Activated naive CD8-positive, alpha-beta T cell treated with anti-CD3 and anti-CD28 coated beads for 36 hours (primary cell): ENCODE results near the gene THAP7. TPM values are rescaled to one million over a fixed set of nuclear protein-coding genes. Genes with fewer than 3 reads are reported as not detected.

Experiments
- DNase-seq: peaks from one replicate; pipeline ENCODE4 v3.0.0; 2021
- H3K27ac Mint-ChIP-seq: one replicate; pipeline ENCODE4 v1.8.0; 2022; ENCODE audit warnings: mild to moderate bottlenecking, moderate library complexity, mixed read lengths
- H3K27me3 Mint-ChIP-seq: one replicate; pipeline ENCODE4 v1.8.0; 2022; ENCODE audit warnings: mild to moderate bottlenecking, mixed read lengths
- H3K36me3 Mint-ChIP-seq: one replicate; pipeline ENCODE4 v1.8.0; 2021; ENCODE audit warnings: mild to moderate bottlenecking, mixed read lengths
- H3K4me1 Mint-ChIP-seq: one replicate; pipeline ENCODE4 v1.8.0; 2021; ENCODE audit warnings: mixed read lengths
- H3K4me3 Mint-ChIP-seq: one replicate; pipeline ENCODE4 v1.8.0; 2022; ENCODE audit warnings: mild to moderate bottlenecking, moderate library complexity, mixed read lengths
- H3K9me3 Mint-ChIP-seq: one replicate; pipeline ENCODE4 v1.8.0; 2022; ENCODE audit warnings: mixed read lengths
- total RNA-seq, 2 experiments: library from RNA; stranded (reverse); gene quantifications; one replicate each; pipeline ENCODE4 v1.2.3, GENCODE V29; 2021

Gene THAP7
- total RNA-seq, 2 experiments from 2014 or later: 34.3 to 34.5 TPM

- Mint-ChIP-seq H3K36me3 (peaks cover 1% of the 10 kb centered on the region), H3K27me3 (no peaks in the 10 kb centered on the region), H3K9me3 (peaks cover 7% of the 10 kb centered on the region), H3K4me3 (peak within 1 kb of the TSS; percentile 98), H3K27ac (peak within 1 kb of the TSS; percentile 88), H3K4me1 (peaks cover 33% of the 10 kb centered on the region)
- DNase-seq: peak; percentile 81
Measured at GRCh38 chr22:20981787-20982562, 19.9 kb downstream of the THAP7 start, which contains the start of gene LZTR1. Gene LZTR1, plus strand, starts transcription at chr22:20982297. Its CDS starts 75 bp downstream, at chr22:20982372.

- H3K9me3 Mint-ChIP-seq: peaks cover 7% of the 10 kb centered on the region
- peak overlapping the region; percentile 98 for H3K4me3 Mint-ChIP-seq
- H3K36me3 Mint-ChIP-seq: peaks cover 1% of the 10 kb centered on the region
- H3K27me3 Mint-ChIP-seq: no peaks in the 10 kb centered on the region
- peaks cover 33% of the 10 kb centered on the region for H3K4me1 Mint-ChIP-seq
- no peak for DNase-seq
- peak overlapping the region; percentile 88 for H3K27ac Mint-ChIP-seq
Measured at GRCh38 chr22:20980938-20981722, 20.8 kb downstream of the THAP7 start.

GRCh38 chr22:20980523-20980922, 21.4 kb downstream of the THAP7 start:
- Mint-ChIP-seq H3K9me3 (peaks cover 7% of the 10 kb centered on the region), H3K4me3 (peak overlapping the region; percentile 98), H3K36me3 (peaks cover 1% of the 10 kb centered on the region), H3K27me3 (no peaks in the 10 kb centered on the region), H3K4me1 (peaks cover 33% of the 10 kb centered on the region), H3K27ac (no peak overlapping the region)
- DNase-seq: no peak

- Mint-ChIP-seq H3K9me3 (peaks cover 7% of the 10 kb centered on the region), H3K4me3 (peak overlapping the region; percentile 43), H3K27me3 (no peaks in the 10 kb centered on the region), H3K4me1 (peaks cover 33% of the 10 kb centered on the region), H3K27ac (no peak overlapping the region), H3K36me3 (peaks cover 1% of the 10 kb centered on the region)
- DNase-seq: no peak
Measured at GRCh38 chr22:20979940-20980453, 21.9 kb downstream of the THAP7 start.

- Mint-ChIP-seq H3K27me3 (no peaks in the 10 kb centered on the region), H3K4me3 (peak overlapping the region; percentile 69), H3K4me1 (peaks cover 33% of the 10 kb centered on the region), H3K9me3 (peaks cover 7% of the 10 kb centered on the region), H3K27ac (peak overlapping the region; percentile 78), H3K36me3 (peaks cover 1% of the 10 kb centered on the region)
- DNase-seq: peak; percentile 78
Measured at GRCh38 chr22:20979243-20979809, 22.6 kb downstream of the THAP7 start.

GRCh38 chr22:20978419-20978818, 23.5 kb downstream of the THAP7 start:
- Mint-ChIP-seq H3K36me3 (peaks cover 1% of the 10 kb centered on the region), H3K27ac (no peak overlapping the region), H3K4me1 (peaks cover 29% of the 10 kb centered on the region), H3K27me3 (no peaks in the 10 kb centered on the region), H3K4me3 (no peak overlapping the region), H3K9me3 (peaks cover 7% of the 10 kb centered on the region)
- no peak for DNase-seq

GRCh38 chr22:20977516-20978170, 24.3 kb downstream of the THAP7 start:
- Mint-ChIP-seq H3K4me3 (no peak overlapping the region), H3K9me3 (peaks cover 7% of the 10 kb centered on the region), H3K36me3 (peaks cover 1% of the 10 kb centered on the region), H3K27me3 (no peaks in the 10 kb centered on the region), H3K27ac (no peak overlapping the region), H3K4me1 (peaks cover 23% of the 10 kb centered on the region)
- no peak for DNase-seq

- H3K4me1 Mint-ChIP-seq: peaks cover 20% of the 10 kb centered on the region
- no peak overlapping the region for H3K27ac Mint-ChIP-seq
- H3K27me3 Mint-ChIP-seq: no peaks in the 10 kb centered on the region
- H3K4me3 Mint-ChIP-seq: no peak overlapping the region
- peaks cover 7% of the 10 kb centered on the region for H3K9me3 Mint-ChIP-seq
- no peaks in the 10 kb centered on the region for H3K36me3 Mint-ChIP-seq
- DNase-seq: no peak
Measured at GRCh38 chr22:20977019-20977418, 24.9 kb downstream of the THAP7 start.

- H3K4me1 Mint-ChIP-seq: peaks cover 20% of the 10 kb centered on the region
Measured at GRCh38 chr22:20976291-20976877, 25.5 kb downstream of the THAP7 start.

GRCh38 chr22:20975541-20976290, 26.2 kb downstream of the THAP7 start:
- no peak for DNase-seq
- Mint-ChIP-seq H3K4me1 (peaks cover 15% of the 10 kb centered on the region), H3K36me3 (no peaks in the 10 kb centered on the region), H3K4me3 (no peak overlapping the region), H3K27me3 (no peaks in the 10 kb centered on the region), H3K27ac (peak overlapping the region; percentile 25), H3K9me3 (peaks cover 7% of the 10 kb centered on the region)

More at GRCh38 chr22:20976291-20976877, 25.5 kb downstream of the THAP7 start:
- peaks cover 7% of the 10 kb centered on the region for H3K9me3 Mint-ChIP-seq
- no peak overlapping the region for H3K27ac Mint-ChIP-seq
- no peak for DNase-seq
- no peak overlapping the region for H3K4me3 Mint-ChIP-seq
- no peaks in the 10 kb centered on the region for H3K36me3 Mint-ChIP-seq
- H3K27me3 Mint-ChIP-seq: no peaks in the 10 kb centered on the region

GRCh38 chr22:20974336-20974955, 27.5 kb downstream of the THAP7 start:
- Mint-ChIP-seq H3K4me3 (no peak overlapping the region), H3K4me1 (peaks cover 5% of the 10 kb centered on the region), H3K36me3 (no peaks in the 10 kb centered on the region), H3K27ac (no peak overlapping the region), H3K9me3 (peaks cover 7% of the 10 kb centered on the region), H3K27me3 (no peaks in the 10 kb centered on the region)
- DNase-seq: no peak

- no peaks in the 10 kb centered on the region for H3K36me3 Mint-ChIP-seq
- H3K27ac Mint-ChIP-seq: no peak overlapping the region
- H3K4me3 Mint-ChIP-seq: no peak overlapping the region
- no peaks in the 10 kb centered on the region for H3K27me3 Mint-ChIP-seq
- DNase-seq: no peak
- H3K4me1 Mint-ChIP-seq: no peaks in the 10 kb centered on the region
- H3K9me3 Mint-ChIP-seq: peaks cover 5% of the 10 kb centered on the region
Measured at GRCh38 chr22:20973634-20974286, 28.2 kb downstream of the THAP7 start.

- Mint-ChIP-seq H3K4me3 (no peak overlapping the region), H3K27me3 (no peaks in the 10 kb centered on the region), H3K27ac (no peak overlapping the region)
Measured at GRCh38 chr22:20972933-20973577, 28.9 kb downstream of the THAP7 start.

More at GRCh38 chr22:20972933-20973577, 28.9 kb downstream of the THAP7 start:
- no peak for DNase-seq
- H3K9me3 Mint-ChIP-seq: peaks cover under 1% of the 10 kb centered on the region
- no peaks in the 10 kb centered on the region for H3K36me3 Mint-ChIP-seq
- H3K4me1 Mint-ChIP-seq: no peaks in the 10 kb centered on the region
